OCI-LY3 (cell line): ENCODE data around the gene PDXK.

ENCODE experiments used
- CTCF ChIP-seq: fragments of 200-600, 300-600 bp; sonication (generic); IDR thresholded peaks from 2 replicates; pipeline ENCODE4 v1.5.1; 2014; ENCODE audit warnings: antibody characterized with exemption, low read length, low read depth
- EZH2phosphoT487 ChIP-seq: fragments of 200-600 bp; shearing (Covaris generic); IDR thresholded peaks from 2 replicates; pipeline ENCODE4 v1.6.1; 2018; ENCODE audit warnings: antibody characterized with exemption, mixed run types, low read depth

GRCh38 chr21:43734928-43735229, 15.9 kb downstream of the PDXK start:
- TF ChIP-seq CTCF, result no peak
- TF ChIP-seq EZH2phosphoT487, result no peak
